MCF 10A (cell line): ENCODE data around the gene RAX2. TPM values are rescaled to one million over a fixed set of nuclear protein-coding genes. Genes with fewer than 3 reads are reported as not detected.

Experiments
- BruUV-seq: library from RNA; stranded (reverse); fragments of 400-500 nt; replicated peaks from 2 replicates; lab custom pipeline; 2021; lab: Mats Ljungman, UMichigan
- CTCF ChIA-PET: fragments of 300-600 bp; sonication (Branson Sonifier 250); formaldehyde crosslinking; extraction: SDS; loops from one replicate; lab custom pipeline; 2021; ENCODE audit warnings: antibody characterized with exemption, inconsistent platforms; lab: Yijun Ruan, JAX
- POLR2A ChIA-PET: fragments of 300-600, 350-650 bp; sonication (Branson Sonifier 250); formaldehyde crosslinking; extraction: SDS; loops from one replicate; lab custom pipeline; 2020; ENCODE audit warnings: antibody characterized with exemption, inconsistent platforms; lab: Yijun Ruan, JAX
- DNase-seq: peaks from one replicate; pipeline ENCODE4 v3.0.0-alpha.2; 2018; ENCODE audit not compliant: unreplicated experiment
- H3K27ac Mint-ChIP-seq: one replicate; pipeline ENCODE4 v1.8.0; 2022; ENCODE audit warnings: mild to moderate bottlenecking, low read depth, mixed read lengths; ENCODE audit not compliant: unreplicated experiment
- H3K27me3 Mint-ChIP-seq: one replicate; pipeline ENCODE4 v1.8.0; 2022; ENCODE audit warnings: mixed read lengths; ENCODE audit not compliant: insufficient read depth, unreplicated experiment
- H3K36me3 Mint-ChIP-seq: one replicate; pipeline ENCODE4 v1.8.0; 2022; ENCODE audit warnings: mild to moderate bottlenecking, moderate library complexity, mixed read lengths; ENCODE audit not compliant: insufficient read depth, unreplicated experiment
- H3K4me1 Mint-ChIP-seq: one replicate; pipeline ENCODE4 v1.8.0; 2022; ENCODE audit warnings: mixed read lengths; ENCODE audit not compliant: insufficient read depth, unreplicated experiment
- H3K4me3 Mint-ChIP-seq: one replicate; pipeline ENCODE4 v1.8.0; 2022; ENCODE audit warnings: mild to moderate bottlenecking, moderate library complexity, mixed read lengths; ENCODE audit not compliant: unreplicated experiment
- H3K9me3 Mint-ChIP-seq: one replicate; pipeline ENCODE4 v1.8.0; 2022; ENCODE audit warnings: mixed read lengths; ENCODE audit not compliant: unreplicated experiment
- intact Hi-C: fragments of 100-400 bp; cut with micrococcal nuclease; formaldehyde crosslinking; loops from 2 replicates; pipeline ENCODE4 v1.14.1; 2022
- total RNA-seq: library from RNA; stranded (reverse); gene quantifications from 2 replicates; pipeline ENCODE4 v1.2.3, GENCODE V29; 2022
- TF ChIP-seq, protein P1 (sequence below): fragments of 200-600 bp; IDR thresholded peaks from one replicate; pipeline ENCODE4 v1.8.0; 2022; ENCODE audit warnings: antibody characterized with exemption, mild to moderate bottlenecking; ENCODE audit not compliant: unreplicated experiment

The RAX2 gene
- total RNA-seq, 1 experiment from 2014 or later = not detected

DNA sequence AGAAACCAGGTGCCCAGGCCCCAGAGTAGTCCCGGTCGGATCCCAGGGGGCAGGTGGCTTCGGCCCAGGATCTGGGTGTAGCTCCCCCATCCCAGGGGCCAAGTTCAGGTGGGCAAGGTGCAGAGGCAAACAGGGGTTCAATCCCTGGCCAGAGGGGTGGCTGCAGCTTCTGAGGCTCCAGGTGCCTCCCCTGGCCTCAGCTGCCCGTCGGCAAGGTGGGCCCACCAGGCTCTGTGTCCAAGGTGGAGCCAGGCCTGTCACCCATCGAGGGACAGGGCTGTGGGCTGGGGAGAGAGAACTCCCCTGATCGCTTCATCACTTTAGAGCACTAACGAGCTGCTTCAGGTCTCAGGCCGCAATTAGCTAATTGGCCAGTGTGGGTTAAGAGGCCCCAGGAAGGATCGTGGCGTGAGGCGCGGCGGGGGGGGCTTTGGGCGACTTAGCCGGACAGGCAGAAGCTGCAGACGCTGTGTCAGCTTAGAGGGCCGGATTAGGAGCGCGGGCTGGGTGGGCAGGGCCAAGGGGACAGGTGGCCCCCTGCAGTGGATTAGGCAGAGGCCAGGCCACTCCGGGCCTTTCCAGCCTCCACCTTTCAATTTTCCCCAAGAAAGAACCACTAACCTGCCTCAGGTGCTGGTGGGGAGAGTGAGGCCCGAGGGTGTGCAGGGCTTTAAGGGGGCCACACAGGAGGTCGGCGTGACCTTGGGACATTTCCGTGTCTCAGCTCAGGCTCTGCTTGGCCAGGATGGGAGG, 2.8 kb upstream of the RAX2 start:
- BruUV-seq = no TSS peak
- TF ChIP-seq, protein P1, sequence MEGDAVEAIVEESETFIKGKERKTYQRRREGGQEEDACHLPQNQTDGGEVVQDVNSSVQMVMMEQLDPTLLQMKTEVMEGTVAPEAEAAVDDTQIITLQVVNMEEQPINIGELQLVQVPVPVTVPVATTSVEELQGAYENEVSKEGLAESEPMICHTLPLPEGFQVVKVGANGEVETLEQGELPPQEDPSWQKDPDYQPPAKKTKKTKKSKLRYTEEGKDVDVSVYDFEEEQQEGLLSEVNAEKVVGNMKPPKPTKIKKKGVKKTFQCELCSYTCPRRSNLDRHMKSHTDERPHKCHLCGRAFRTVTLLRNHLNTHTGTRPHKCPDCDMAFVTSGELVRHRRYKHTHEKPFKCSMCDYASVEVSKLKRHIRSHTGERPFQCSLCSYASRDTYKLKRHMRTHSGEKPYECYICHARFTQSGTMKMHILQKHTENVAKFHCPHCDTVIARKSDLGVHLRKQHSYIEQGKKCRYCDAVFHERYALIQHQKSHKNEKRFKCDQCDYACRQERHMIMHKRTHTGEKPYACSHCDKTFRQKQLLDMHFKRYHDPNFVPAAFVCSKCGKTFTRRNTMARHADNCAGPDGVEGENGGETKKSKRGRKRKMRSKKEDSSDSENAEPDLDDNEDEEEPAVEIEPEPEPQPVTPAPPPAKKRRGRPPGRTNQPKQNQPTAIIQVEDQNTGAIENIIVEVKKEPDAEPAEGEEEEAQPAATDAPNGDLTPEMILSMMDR = no peak
- POLR2A ChIA-PET = no interaction called here
- no peak for DNase-seq
- Mint-ChIP-seq H3K27ac (no peak overlapping the region), H3K27me3 (no peaks in the 10 kb centered on the region), H3K9me3 (peaks cover 8% of the 10 kb centered on the region), H3K4me1 (no peaks in the 10 kb centered on the region), H3K36me3 (no peaks in the 10 kb centered on the region), H3K4me3 (no peak overlapping the region)
- intact Hi-C loops = no loop called here
- CTCF ChIA-PET = interaction anchor here (0.6 kb wide), 1 partner anchor 1844 kb away, joined by 3 read pairs; no protein-coding TSS in a partner anchor

DNA sequence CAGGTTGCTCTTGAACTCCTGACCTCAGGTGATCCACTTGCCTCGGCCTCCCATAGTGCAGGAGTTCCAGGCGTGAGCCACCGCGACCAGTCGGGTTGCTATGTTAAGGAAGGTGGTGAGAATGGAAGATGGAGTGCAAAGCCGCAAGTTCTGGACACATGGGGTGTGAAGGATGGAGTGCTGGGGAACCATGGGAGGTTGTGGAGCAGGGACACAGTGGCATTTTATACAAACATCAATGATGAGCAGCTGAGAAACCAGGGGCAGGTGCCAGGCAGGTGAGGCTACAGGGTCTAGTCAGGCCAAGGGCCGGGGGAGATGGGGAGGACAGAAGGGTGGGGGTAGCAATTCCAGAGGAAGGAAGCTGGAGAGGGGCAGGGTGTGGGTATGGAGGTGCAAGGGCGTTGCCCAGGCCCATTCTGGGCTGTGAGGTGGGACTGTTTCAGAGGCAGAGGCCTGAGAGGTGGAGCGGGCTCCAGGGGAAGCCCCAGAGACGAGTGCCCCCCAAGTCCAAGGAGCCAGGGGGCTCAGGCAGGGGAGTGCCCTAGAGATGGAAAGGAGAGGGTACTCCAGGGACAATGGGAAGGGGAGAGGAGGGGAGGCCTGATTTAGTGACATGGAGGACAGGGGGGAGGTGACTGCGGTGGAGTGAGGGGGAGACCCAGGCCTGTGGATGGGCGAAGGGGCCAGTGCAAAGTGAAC, 1.9 kb upstream of the RAX2 start:
- POLR2A ChIA-PET = interaction anchor here (1.6 kb wide), 1 partner anchor 11 kb away, joined by 4 read pairs; the partner anchor contains the start of gene MRPL54
- no TSS peak for BruUV-seq
- no peaks in the 10 kb centered on the region for H3K27me3 Mint-ChIP-seq
- no peaks in the 10 kb centered on the region for H3K36me3 Mint-ChIP-seq
- H3K4me3 Mint-ChIP-seq = no peak overlapping the region
- TF ChIP-seq, protein P1 = no peak
- H3K27ac Mint-ChIP-seq = no peak overlapping the region
- H3K9me3 Mint-ChIP-seq = peaks cover 8% of the 10 kb centered on the region
- CTCF ChIA-PET = interaction anchor here (0.7 kb wide), 1 partner anchor 13 kb away, joined by 3 read pairs; the partner anchor contains the start of gene APBA3
- no peaks in the 10 kb centered on the region for H3K4me1 Mint-ChIP-seq
- intact Hi-C loops = no loop called here
- DNase-seq = no peak

DNA sequence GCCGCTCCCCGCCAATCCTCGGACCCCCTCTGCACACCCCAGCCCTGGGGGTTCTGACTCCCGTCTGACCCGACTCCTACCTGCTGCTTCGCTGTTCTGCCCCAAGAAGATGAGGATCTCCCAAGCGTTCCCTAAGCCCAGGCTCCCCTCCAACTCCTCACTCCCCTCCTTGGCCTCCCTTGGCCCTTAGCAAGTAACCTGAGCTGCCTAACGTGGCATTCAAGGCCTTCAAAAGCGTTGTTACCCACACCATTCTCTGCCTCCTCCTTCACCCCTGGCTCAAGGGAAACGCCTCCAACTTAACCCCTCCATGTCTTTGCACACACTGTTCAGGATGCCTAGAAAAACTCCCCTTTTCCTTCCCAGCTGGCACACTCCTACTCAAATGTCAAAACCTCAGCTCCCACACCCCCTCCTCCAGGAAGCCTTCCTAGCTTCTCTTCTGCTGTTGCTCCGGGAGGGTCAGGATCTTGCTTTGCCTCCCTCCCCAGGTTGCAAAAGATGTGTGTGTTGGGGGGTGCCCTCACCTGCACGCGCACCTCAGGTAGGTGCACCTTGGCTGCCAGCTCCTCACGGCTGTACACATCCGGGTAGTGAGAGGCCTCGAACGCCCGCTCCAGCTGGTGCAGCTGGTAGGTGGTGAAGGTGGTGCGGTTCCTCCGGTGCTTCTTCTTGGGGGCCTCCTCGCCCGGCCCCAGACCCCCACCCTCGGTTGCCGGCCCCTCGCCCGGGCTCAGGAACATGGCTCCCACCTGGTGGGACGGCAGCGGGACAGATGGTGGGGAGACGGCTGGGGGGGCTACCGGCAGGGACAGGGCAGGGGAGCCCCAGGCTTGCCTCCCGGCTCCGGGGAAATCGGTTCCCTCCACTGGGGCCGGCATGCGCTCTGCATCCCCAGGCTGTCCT, 775 bp downstream of the RAX2 start:
- Mint-ChIP-seq H3K27ac (no peak overlapping the region), H3K36me3 (peaks cover 2% of the 10 kb centered on the region), H3K4me1 (no peaks in the 10 kb centered on the region), H3K9me3 (peaks cover 2% of the 10 kb centered on the region), H3K4me3 (no peak overlapping the region), H3K27me3 (no peaks in the 10 kb centered on the region)
- no peak for DNase-seq
- ChIA-PET POLR2A (interaction anchor here (1.4 kb wide), 1 partner anchor 9 kb away, joined by 6 read pairs; the partner anchor contains the start of genes APBA3 and MRPL54), CTCF (interaction anchor here (0.6 kb wide), 1 partner anchor 104 kb away, joined by 4 read pairs; no protein-coding TSS in a partner anchor)
- intact Hi-C loops = no loop called here
- TF ChIP-seq, protein P1 = no peak
- BruUV-seq = no TSS peak
